ENCODE measurements around the gene CTDNEP1. TPM values are rescaled to one million over a fixed set of nuclear protein-coding genes. Genes with fewer than 3 reads are reported as not detected.

The CTDNEP1 gene
- total RNA-seq, result 10 to 100 TPM; 25.9 to 34.6 (median 31.9) TPM
- long read RNA-seq, partial matches to known transcripts, result 0 of 1 reads
- long read RNA-seq, other reads (novel, unspliced or antisense), result 1 of 1 reads

DNA sequence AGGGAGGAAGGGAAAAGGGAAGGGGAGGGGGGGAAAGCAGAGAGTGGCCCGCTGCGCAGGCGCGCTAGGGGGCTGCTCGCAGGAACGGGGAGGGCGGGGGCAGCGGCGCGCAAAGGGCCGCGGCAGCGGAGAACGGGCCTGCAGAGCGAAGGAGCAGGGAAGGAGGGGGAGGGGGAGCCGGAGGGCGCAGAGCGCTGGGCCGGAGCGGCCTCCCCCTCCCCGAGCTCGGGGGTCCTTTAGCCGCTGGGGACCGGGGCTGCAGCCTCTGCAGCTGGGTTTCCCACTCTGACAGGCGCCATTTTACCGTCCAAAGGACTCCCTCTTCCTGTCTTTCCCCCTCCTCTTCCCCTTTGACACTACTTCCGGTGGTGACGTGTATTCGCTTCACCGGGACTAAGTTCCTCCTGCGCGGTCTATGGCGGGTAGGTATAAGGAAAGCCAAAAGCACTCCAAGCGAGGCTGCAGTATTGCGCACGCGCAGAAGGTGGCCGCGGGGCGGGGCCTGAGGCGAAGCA lies at the start of gene CTDNEP1:
TSS of gene CTDNEP1 (minus strand) at position 74 of the 515 bp plus-strand sequence. CDS start 438 bp downstream, outside the sequence.
- DNase-seq (peak; percentile 99), ATAC-seq (peak; percentile 87 to 94 (median 90))
- peaks cover 0 to 18% (median 7%) of the 10 kb centered on the region in 4 donors for H3K36me3 ChIP-seq
- TF ChIP-seq CTCF (IDR thresholded peaks at IDR 0.05) (no peak), POLR2A (IDR thresholded peaks at IDR 0.05) (peak; percentile 75)
- peak within 1 kb of the TSS; percentile 75 to 96 (median 85) for H3K4me3 ChIP-seq
- H3K27me3 ChIP-seq, result no peaks in the 10 kb centered on the region
- peak within 1 kb of the TSS; percentile 99 to 100 (median 99) for H3K27ac ChIP-seq
- H3K9me3 ChIP-seq, result no peaks in the 10 kb centered on the region
- H3K4me1 ChIP-seq, result peaks cover 0 to 28% (median 8%) of the 10 kb centered on the region in 4 donors
- intact Hi-C loops (cut with DNase I), result no loop called here
- WGBS (ENCODE audit: insufficient coverage, low coverage, low lambda C conversion rate, missing lambda C conversion rate), result 0% methylated on average over 24 of the region's 41 CpGs

DNA sequence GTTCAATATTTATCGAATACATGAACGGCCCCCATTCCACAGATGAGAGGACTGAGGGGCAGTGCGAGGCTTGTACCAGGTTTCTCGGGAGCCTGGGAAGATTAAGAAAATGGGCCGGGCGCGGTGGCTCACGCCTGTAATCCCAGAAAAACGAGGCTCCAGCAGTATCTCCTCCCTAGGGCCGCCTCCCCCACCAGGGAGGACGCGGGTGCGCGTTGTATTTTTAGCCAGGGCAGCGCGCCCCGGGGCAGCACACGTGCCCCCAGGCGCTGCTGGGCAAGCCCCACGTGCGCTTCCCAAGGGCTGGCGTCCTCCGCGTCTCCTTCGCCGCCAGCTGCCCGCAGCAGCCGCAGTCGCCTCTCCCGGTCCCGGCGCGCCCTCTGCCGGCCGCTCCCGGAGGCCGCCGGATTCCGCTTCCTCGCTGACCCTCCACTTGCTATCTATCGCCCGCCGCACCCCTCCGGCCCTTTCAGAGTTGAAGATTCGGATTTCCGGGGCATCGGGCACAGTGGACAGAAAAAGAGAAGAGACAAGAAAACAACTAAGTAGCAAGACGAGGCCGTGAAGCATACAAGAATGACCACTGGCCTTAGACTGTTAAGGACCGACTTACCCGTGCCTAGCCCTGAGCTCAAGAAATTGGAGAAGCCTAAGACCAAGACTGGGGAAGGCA lies 44.8 kb upstream of the CTDNEP1 start:
- Histone ChIP-seq H3K27me3 (no peaks in the 10 kb centered on the region), H3K9me3 (no peaks in the 10 kb centered on the region), H3K4me3 (no peak overlapping the region), H3K36me3 (no peaks in the 10 kb centered on the region), H3K4me1 (peaks cover 0 to 13% (median 2%) of the 10 kb centered on the region in 4 donors), H3K27ac (no peak overlapping the region)
- DNase-seq (peak; percentile 83 to 86 (median 85)), ATAC-seq (peak; percentile 80 to 93 (median 88))
- TF ChIP-seq POLR2A (IDR thresholded peaks at IDR 0.05) (no peak), CTCF (IDR thresholded peaks at IDR 0.05) (peak; percentile 92 to 97 (median 96))
- intact Hi-C loops (cut with DNase I), result no loop called here
- WGBS (ENCODE audit: insufficient coverage, low coverage, low lambda C conversion rate, missing lambda C conversion rate), result 8% methylated on average over 6 of the region's 51 CpGs

DNA sequence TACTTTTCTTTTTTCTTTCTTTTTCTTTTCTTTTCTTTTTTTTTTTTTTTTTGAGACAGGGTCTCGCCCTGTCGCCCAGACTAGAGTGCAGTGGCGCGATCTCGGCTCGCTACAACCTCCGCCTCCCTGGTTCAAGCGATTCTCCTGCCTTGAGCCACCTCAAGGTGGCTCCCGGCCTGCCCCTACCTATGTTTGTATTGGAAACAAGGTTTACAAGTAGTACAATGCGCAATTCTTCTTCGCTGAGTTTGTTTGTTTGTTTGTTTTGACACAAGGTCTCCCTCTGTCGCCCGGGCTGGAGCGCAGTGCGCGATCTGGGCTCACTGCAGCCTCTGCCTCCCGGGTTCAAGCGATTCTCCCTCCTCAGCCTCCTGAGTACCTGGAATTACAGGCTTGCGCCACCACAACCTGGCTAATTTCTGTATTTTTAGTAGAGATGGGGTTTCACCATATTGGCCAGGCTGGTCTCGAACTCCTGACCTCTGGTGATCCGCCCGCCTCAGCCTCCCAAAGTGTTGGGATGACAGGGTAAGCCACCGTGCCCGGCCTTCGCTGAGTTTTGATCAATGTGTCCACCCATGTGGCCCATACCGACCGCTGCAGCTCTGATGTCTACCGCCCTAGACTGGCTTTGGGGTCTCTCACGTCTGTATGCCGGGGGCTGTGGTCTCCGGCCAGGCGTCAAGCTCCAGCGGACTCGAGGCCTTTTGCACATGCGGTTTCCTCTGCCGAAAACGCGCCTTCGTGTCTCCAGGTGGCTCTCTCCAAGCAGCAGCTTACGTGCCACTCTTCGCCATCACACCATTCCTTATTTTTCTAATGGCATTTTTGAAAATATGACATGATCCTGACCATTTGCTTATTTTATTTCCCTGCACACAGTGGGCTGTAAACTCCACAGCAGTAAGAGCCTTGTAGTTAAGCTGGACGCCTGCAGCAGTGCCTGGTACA lies 44.0 kb upstream of the CTDNEP1 start:
- H3K4me3 ChIP-seq, result no peak overlapping the region
- DNase-seq, result no peak
- no peaks in the 10 kb centered on the region for H3K9me3 ChIP-seq
- no peak overlapping the region for H3K27ac ChIP-seq
- H3K4me1 ChIP-seq, result peaks cover 0 to 13% (median 2%) of the 10 kb centered on the region in 4 donors
- no peaks in the 10 kb centered on the region for H3K36me3 ChIP-seq
- intact Hi-C loops (cut with DNase I), result no loop called here
- ATAC-seq, result no peak
- 53% methylated on average over 27 of the region's 42 CpGs for WGBS (ENCODE audit: insufficient coverage, low coverage, low lambda C conversion rate, missing lambda C conversion rate)
- no peaks in the 10 kb centered on the region for H3K27me3 ChIP-seq
- TF ChIP-seq POLR2A (IDR thresholded peaks at IDR 0.05), result no peak
- TF ChIP-seq CTCF (IDR thresholded peaks at IDR 0.05), result no peak

GRCh38 chr17:7294614-7295153 lies 43.1 kb upstream of the CTDNEP1 start, which contains the start of gene YBX2:
Gene YBX2 (minus strand): TSS chr17:7294639. CDS start chr17:7294500, 139 bp downstream.
- 0% methylated on average over 12 of the region's 57 CpGs for WGBS (ENCODE audit: insufficient coverage, low coverage, low lambda C conversion rate, missing lambda C conversion rate)
- H3K36me3 ChIP-seq, result no peaks in the 10 kb centered on the region
- peak within 1 kb of the TSS in 1 of 3 donors; percentile 21 for H3K4me3 ChIP-seq
- H3K4me1 ChIP-seq, result peaks cover 0 to 13% (median 2%) of the 10 kb centered on the region in 4 donors
- H3K27ac ChIP-seq, result no peak within 1 kb of the TSS
- no peaks in the 10 kb centered on the region for H3K27me3 ChIP-seq
- DNase-seq, result peak; percentile 80 to 88 (median 87)
- H3K9me3 ChIP-seq, result no peaks in the 10 kb centered on the region
- intact Hi-C loops (cut with DNase I), result no loop called here
- TF ChIP-seq CTCF (IDR thresholded peaks at IDR 0.05) (no peak), POLR2A (IDR thresholded peaks at IDR 0.05) (no peak)
- ATAC-seq, result peak; percentile 70 to 81 (median 79)

All from right lobe of liver (tissue), 6 donors.